ENCODE measurements around the gene PARD6G. TPM values are rescaled to one million over a fixed set of nuclear protein-coding genes. Genes with fewer than 3 reads are reported as not detected.

The PARD6G gene
- total RNA-seq, 1 experiment from 2014 or later: 1.5 TPM

GRCh38 chr18:80140455-80140985 is 106.8 kb downstream of the PARD6G start:
- no TSS peak for BruUV-seq (replicated peaks)
- H3K4me3 Mint-ChIP-seq (ENCODE audit: low read depth, unreplicated experiment): no peak overlapping the region
- H3K9me3 Mint-ChIP-seq (ENCODE audit: low read depth, unreplicated experiment): no peaks in the 10 kb centered on the region
- no peaks in the 10 kb centered on the region for H3K4me1 Mint-ChIP-seq (ENCODE audit: low read depth, unreplicated experiment)
- DNase-seq: no peak
- CTCF ChIA-PET: no interaction called here
- H3K36me3 Mint-ChIP-seq (ENCODE audit: insufficient read depth, unreplicated experiment): peaks cover 3% of the 10 kb centered on the region
- TF ChIP-seq CTCF (IDR thresholded peaks at IDR 0.05; ENCODE audit: unreplicated experiment): no peak
- H3K27ac Mint-ChIP-seq (ENCODE audit: unreplicated experiment): no peak overlapping the region
- intact Hi-C loops (cut with micrococcal nuclease; ENCODE audit: unreplicated experiment): loop anchor here (10.0 kb wide), 1 partner anchor 106 kb away; the partner anchor contains the start of gene RBFA
- no peaks in the 10 kb centered on the region for H3K27me3 Mint-ChIP-seq (ENCODE audit: unreplicated experiment)

- Mint-ChIP-seq H3K9me3 (ENCODE audit: low read depth, unreplicated experiment) (no peaks in the 10 kb centered on the region), H3K4me3 (ENCODE audit: low read depth, unreplicated experiment) (no peak overlapping the region), H3K27ac (ENCODE audit: unreplicated experiment) (no peak overlapping the region), H3K27me3 (ENCODE audit: unreplicated experiment) (no peaks in the 10 kb centered on the region), H3K4me1 (ENCODE audit: low read depth, unreplicated experiment) (no peaks in the 10 kb centered on the region), H3K36me3 (ENCODE audit: insufficient read depth, unreplicated experiment) (peaks cover 3% of the 10 kb centered on the region)
- CTCF ChIA-PET: no interaction called here
- no peak for DNase-seq
- intact Hi-C loops (cut with micrococcal nuclease; ENCODE audit: unreplicated experiment): no loop called here
- TF ChIP-seq CTCF (IDR thresholded peaks at IDR 0.05; ENCODE audit: unreplicated experiment): no peak
- no TSS peak for BruUV-seq (replicated peaks)
These were observed 109.3 kb downstream of the PARD6G start for GRCh38 chr18:80137976-80138375.

- CTCF ChIA-PET: no interaction called here
- no peaks in the 10 kb centered on the region for H3K9me3 Mint-ChIP-seq (ENCODE audit: low read depth, unreplicated experiment)
- H3K36me3 Mint-ChIP-seq (ENCODE audit: insufficient read depth, unreplicated experiment): peaks cover 3% of the 10 kb centered on the region
- no peaks in the 10 kb centered on the region for H3K27me3 Mint-ChIP-seq (ENCODE audit: unreplicated experiment)
- no peak overlapping the region for H3K4me3 Mint-ChIP-seq (ENCODE audit: low read depth, unreplicated experiment)
- DNase-seq: no peak
- H3K4me1 Mint-ChIP-seq (ENCODE audit: low read depth, unreplicated experiment): no peaks in the 10 kb centered on the region
- intact Hi-C loops (cut with micrococcal nuclease; ENCODE audit: unreplicated experiment): no loop called here
- TF ChIP-seq CTCF (IDR thresholded peaks at IDR 0.05; ENCODE audit: unreplicated experiment): no peak
- no peak overlapping the region for H3K27ac Mint-ChIP-seq (ENCODE audit: unreplicated experiment)
- BruUV-seq (replicated peaks): no TSS peak
These were observed 110.2 kb downstream of the PARD6G start for GRCh38 chr18:80137137-80137536.

- Mint-ChIP-seq H3K4me1 (ENCODE audit: low read depth, unreplicated experiment) (no peaks in the 10 kb centered on the region), H3K4me3 (ENCODE audit: low read depth, unreplicated experiment) (no peak overlapping the region), H3K27ac (ENCODE audit: unreplicated experiment) (no peak overlapping the region), H3K9me3 (ENCODE audit: low read depth, unreplicated experiment) (no peaks in the 10 kb centered on the region), H3K36me3 (ENCODE audit: insufficient read depth, unreplicated experiment) (peaks cover 3% of the 10 kb centered on the region), H3K27me3 (ENCODE audit: unreplicated experiment) (no peaks in the 10 kb centered on the region)
- no peak for DNase-seq
- intact Hi-C loops (cut with micrococcal nuclease; ENCODE audit: unreplicated experiment): no loop called here
- CTCF ChIA-PET: no interaction called here
- no TSS peak for BruUV-seq (replicated peaks)
- TF ChIP-seq CTCF (IDR thresholded peaks at IDR 0.05; ENCODE audit: unreplicated experiment): no peak
These were observed 110.6 kb downstream of the PARD6G start for GRCh38 chr18:80136679-80137078.
